Fibroblast of the conjunctiva (primary cell): ENCODE results near the gene MXRA8.

Source experiments
- DNase-seq: peaks from one replicate; pipeline ENCODE4 v3.0.0-alpha.2; 2010; ENCODE audit warnings: low read depth

Gene MXRA8

GRCh38 chr1:1367315-1367714 lies 9.0 kb upstream of the MXRA8 start:
- no peak for DNase-seq

- no peak for DNase-seq
Observed at GRCh38 chr1:1366699-1367066, 8.3 kb upstream of the MXRA8 start.

- no peak for DNase-seq
Observed at GRCh38 chr1:1365875-1366698, 7.7 kb upstream of the MXRA8 start.

- DNase-seq: no peak
Observed at GRCh38 chr1:1364266-1364665, 5.9 kb upstream of the MXRA8 start.

GRCh38 chr1:1361982-1362423 lies 3.6 kb upstream of the MXRA8 start:
- peak; percentile 64 for DNase-seq

DNA sequence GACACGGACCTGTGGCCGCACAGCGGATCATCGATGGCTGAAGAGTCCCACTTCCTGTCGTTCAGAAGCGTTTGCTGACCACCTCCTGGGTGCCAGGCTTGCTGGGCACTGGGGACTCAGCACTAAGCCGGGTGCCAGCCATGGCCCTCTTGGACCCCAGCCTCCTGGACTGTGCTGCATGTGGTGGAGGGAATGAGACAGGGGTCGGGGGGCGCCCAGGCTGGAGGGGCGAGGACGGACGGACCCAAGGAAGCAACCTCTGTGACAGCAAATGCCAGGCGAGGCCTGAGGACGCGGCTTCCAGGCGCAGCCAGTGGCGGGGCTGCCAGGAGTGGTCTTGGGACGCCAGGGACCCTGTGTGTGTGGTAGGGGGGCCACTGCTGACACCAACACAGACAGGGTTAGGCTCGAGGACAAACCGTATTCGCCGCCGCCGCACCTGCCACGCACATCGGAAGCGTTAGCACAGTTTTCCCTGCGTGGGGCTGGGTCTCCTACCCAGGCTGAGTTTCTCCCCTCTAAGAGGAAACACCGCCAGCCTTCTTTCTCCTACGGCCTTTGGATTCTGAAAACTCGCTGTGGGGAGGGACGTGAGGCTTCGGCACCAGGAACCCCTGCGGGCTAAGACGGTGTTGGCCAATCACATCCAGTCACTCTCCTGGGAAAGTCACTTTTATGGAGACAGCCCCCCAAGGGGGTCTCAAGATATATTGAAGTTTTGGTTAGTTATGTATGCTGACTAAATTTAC lies 3.1 kb upstream of the MXRA8 start:
- DNase-seq: no peak

- peak; percentile 81 for DNase-seq
Observed at GRCh38 chr1:1360506-1361169, 2.3 kb upstream of the MXRA8 start.

DNA sequence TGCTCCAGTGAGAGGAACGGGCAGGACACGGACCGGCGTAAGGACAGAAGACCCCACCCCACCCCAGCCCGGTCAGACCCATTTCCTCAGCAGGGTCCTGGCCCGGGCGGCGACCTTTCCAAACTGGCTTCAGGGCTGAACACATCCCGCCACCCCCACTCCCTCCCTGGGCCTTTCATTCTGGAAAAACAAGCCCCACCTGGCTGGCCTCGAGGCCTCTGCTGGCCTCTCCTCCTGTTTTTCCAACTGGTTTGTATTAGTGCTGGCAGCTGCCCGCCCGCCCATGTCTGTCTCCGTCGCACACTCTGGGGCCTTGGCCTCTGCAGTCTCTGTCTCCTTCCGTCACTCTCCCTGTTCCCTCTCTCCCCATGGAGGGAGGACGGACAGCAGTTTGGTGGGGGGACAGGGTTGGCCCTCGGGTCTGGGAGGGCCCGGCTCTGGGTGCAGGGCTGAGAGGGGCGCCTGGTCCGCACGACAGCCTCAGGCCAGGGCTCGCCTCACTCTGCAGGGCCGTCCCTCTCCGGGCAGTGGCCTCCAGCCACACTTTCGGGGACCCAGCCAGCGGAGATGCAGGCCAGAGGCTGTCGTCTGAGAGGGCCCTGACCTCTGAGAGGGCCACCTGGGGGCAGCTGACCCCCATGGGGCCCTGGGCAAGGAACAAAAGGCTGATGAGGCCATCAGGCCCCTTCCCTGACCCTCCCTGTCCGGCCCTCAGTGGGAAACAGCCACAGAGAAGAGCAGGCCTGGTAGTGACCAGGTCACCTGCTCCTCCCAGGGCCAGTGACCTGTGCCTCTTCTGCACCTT lies 1.5 kb upstream of the MXRA8 start:
- DNase-seq: peak; percentile 63

DNA sequence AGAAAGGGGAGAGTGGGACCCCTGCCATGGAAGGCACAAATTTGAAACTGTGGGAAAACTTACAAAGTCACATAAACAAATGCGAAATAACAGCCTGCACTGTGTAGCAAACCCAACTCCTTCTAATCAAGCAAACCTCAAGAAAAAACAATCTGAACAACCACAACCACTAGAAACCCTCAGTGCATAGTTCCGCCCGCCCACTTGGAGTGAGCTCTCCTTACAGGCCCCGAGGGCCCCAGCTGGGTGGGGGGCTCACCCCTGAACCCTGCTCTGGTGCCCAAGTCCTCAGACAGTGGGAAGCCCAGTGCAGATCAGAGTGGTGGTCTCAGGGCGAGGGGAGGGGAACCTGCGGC lies 931 bp upstream of the MXRA8 start:
- peak; percentile 63 for DNase-seq

DNA sequence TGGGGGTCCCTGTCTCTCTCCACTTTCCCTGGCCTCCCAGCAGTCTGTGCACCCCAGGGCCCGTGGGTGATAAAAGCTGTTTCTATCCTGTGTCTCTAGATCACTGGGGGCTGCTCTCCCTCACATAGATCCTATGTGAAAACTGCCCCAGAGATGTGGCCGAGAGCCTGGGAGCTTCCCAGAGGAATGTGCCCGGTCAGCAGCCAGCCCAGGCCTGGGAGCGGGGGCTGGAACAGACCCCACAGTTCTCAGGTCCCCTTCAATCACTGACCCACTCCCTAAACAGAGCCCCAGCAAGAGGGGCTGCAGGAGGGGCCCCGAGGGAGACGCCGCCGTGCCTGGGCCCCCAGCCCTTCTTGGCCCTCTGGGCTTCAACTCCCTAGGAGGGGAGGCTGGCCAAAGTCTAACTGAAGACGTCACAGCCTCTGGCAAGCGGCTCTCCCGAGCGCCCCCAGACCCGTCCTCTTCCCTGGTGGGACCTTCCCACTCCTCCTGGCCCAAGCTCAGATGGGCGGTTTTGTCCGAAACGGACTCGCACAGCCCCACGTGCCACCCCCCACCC lies 403 bp downstream of the MXRA8 start:
- DNase-seq: no peak

- no peak for DNase-seq
Observed at GRCh38 chr1:1356796-1357401, 1.5 kb downstream of the MXRA8 start.

GRCh38 chr1:1356166-1356795 lies 2.1 kb downstream of the MXRA8 start:
- no peak for DNase-seq

- DNase-seq: no peak
Observed at GRCh38 chr1:1355416-1355815, 2.9 kb downstream of the MXRA8 start.

DNA sequence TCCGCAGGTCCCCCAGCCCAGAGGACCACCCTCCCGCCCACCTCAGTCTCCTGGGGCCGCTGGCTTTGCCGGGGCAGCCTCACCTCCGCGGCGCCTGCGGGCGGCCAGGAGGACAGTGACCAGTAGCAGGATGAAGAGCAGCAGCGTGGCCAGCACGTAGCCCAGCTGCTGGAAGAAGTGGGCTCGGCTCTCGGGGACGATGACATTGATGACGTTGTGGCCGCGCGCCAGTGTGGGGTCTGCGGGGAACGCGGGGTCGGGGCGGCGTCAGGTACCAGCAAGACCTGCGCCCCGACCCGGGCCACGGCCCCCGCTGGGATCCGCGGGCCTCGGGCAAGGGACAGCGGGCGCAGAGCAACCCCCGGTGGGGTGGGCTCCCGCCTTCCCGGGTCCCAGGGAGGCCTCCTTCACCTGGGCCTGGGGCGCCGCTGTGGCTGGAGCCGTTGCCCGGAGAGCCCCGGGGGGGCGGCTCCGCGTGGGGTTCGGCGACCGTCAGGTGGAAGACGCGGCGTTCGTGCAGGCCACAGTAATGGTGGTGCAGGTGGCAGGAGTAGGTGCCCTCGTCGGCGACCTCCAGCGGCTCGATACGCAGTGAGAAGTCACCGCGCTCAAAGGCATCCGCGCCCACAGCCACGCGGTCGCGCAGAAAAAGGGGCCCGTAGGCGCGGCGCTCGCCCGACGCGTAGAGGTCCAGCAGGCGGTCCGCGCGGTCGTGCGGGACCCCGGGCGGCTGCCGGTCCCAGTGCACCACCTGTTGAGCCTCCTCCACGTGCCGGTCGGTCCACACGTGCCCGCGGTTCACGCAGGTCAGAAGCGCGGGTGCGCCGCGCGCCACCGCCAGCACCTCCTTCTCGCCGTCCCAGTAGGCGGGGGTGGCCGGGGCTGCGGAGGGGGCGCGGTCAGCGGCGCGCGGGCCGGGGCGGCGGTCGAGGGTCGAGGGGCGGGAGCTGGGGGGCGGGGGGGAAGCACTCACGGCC lies 3.8 kb downstream of the MXRA8 start:
- DNase-seq: no peak

DNA sequence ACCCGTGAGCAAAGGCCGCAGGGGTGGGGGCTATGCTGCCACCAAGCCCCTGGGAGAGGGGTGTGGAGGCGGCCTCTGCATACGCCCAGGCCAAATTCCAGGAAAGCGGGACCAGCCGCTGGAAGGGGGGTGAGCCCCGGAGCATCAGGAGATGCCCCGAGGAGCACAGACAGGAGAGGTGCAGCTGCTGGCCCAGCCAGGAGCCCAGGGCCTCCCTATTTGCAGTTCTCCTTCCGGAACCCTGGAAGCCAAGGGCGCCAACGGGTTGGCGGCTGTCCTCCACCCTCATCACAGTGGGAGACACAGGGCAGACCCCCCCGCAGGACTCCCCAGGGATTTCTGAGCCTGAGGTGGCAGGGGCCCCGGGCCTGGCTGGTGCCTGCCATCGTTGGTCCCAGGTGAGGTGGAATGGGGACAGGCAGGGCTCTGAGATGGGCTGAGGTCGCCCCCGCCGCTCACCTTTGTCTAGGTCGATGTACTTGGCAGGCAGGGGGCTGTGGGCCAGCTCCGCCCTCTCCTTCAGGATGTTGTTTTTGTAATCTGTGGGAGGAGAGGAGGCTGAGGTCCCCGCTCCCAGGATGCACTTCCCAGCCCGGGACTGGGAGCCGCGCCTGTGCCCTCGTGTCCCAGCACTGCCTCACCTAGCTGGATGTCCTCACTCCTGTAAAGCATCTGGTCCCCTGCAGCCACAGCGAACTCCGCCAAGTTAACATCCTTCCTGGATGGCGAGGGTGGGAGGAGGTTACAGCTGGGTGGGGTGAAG lies 4.8 kb downstream of the MXRA8 start:
- no peak for DNase-seq

DNA sequence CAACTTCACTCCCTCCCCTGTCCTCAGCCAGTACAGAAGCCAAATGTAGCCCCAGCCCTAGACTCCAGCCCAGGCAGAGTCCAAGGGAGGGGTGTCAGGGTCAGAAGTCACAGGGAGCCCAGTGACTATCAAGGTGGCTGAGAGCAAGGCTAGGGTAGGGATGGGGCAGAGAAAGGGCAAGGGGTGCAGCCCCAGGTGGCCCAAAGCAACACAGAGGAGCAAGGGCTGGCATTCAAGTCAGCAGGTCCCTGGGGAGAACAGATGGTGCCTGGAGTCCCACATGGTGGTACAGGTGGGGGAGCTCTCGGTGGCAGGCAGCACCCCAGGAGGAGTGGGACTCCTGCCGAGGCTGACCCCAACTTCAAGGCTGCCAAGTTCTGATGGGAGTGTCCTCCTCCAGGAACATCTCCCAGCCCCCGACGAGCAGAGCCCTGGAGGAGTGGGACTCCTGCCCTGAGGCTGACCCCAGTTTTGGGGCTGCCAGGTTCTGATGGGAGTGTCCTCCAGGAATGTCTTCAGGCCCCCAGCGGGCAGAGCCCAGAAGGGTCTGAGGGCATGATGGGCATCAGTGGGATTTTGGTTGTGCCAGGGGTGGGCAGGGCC lies 5.5 kb downstream of the MXRA8 start:
- DNase-seq: no peak

DNA sequence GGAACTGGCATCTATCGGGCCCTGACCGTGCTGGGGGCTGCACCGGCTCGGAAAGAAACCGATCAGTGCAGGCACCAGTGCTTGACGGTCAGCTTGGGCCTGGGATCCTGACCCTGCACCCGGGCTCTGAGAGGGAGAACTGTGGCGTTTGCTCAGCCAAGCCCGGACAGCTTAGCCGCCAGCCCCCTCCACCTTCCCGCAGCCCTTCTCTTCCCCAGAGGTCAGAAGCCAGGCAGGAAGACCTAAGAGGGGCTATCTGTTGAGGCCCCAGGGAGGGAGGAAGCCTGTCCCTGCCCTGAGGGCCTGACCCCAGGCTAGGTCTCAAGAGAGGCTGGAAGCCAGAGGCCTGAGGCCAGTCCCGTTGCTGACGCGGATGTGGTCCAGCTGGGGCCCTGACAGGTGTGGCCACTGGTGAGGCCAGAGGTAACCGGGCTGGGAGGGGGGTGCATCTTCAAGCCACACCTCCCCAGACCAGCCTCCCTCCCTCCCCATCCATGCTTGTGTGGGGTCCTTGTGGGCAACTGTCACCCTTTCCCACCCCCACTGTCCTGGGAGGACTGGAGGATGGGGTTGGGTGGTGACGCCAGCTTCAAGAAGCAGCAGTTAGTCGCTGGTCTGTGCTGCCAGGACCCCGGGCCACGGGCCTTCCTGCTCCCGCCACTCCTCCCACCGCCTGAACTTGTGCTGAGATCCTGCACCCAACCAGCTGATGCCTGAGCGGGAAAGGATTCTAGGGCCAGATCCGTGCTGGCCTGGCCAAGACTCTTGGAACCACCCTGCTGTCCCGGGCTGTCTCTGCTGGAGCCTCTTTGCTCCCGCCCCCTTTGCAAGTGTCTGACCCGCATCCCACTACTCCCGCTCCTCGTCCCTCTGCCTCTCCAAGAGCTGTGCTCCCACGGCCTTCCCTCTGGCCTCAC lies 6.6 kb downstream of the MXRA8 start:
- peak; percentile 33 for DNase-seq
